ENCODE results near the gene LUC7L2.
"Not testable (repeated sequence)": the region's sequence is repeated elsewhere in the genome, so short reads cannot be mapped to it uniquely, and the experiment has no call there.

The LUC7L2 gene

GRCh38 chr7:139357729-139358506, 1.8 kb upstream of the LUC7L2 start:
- not testable (repeated sequence) for DNase-seq

DNA sequence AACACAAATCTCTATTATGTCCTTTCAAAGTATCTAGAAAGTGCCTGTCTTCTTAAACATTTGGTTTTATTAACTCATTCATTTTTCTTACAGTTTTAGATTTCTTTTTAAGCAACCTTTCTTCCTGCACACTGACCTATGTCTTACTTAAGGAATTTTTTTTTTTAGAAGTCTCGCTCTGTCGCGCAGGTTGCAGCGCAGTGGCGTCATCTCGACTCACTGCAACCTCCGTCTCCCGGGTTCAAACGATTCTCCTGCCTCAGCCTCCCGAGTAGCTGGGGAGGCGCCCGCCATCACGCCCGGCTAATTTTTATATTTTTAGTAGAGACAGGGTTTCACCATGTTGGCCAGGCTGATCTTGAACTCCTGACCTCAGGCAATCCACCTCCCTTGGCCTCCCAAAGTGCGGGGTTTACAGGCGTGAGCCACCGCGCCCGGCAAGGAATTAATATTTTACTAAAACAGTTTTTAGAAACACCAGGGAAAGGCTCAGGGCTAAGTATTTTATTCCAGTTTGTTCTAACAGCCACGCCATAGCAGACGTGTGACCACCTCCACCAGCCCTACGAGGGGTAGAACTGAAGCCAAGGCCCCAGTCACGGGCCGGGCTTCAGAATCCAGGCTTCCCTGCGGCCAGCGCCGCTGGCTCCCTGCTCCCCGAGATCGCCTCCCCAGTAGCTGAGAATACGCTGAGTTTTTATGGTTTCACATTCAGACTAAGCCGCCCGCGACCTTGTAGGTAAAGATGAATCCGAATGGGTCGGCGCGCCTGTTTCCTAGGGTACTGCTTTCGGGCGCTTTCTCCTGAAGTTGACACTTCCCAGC, 941 bp upstream of the LUC7L2 start:
- peak; percentile 2 for DNase-seq

DNA sequence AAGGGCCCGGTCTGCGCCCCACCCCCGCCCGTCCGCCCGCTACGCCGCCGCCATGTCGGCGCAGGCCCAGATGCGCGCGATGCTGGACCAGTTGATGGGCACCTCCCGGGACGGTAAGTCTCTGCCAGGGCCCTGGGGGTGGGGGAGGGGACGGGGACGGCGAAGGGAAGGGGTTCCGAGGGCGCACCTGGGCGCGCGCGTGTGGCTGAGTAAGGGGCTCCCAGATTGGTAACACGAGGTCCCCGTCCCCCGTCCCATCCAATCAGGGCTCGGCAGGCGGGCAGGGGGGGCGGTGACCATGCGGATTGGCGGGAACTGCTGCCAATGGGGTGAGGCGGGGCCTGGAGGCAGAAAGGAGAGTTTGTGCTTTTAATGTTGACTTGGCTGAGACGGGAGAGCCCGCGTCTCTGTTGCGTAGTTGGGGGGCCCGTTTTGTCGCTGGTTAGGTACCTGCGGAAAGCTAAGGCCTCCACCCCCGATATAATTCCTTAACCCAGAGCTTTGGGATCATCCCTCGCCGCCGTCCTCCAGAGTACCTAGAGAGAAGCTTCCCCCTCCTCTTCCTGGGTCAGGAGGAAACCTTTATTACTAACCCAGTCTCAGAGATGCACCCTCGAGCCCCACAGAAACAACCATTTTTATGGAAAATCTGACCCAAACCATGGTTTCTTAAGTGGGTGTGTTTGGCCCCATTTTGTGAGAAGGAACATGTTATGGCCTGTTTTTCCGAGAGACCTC, 685 bp downstream of the LUC7L2 start:
- peak; percentile 93 for DNase-seq

GRCh38 chr7:139360948-139361307, 1.2 kb downstream of the LUC7L2 start:
- DNase-seq = no peak

DNA sequence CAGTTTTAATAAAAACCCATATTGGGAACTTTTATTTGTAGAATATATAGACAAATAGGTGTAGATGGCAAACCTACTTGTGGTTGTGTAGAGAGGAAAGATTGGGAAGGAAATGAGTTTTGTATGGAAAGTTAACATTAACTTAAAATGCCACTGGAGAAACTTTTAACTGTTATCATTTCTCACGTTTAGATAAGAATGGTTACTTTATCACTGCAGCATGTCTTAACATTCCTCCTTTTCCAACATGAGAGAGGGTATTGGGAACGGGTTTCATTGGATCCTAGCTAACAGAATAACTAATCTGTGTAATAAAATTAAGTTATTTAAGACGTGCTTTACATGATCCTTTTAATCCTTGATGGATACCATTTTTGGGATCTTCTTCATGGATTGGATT, 1.8 kb downstream of the LUC7L2 start:
- DNase-seq = no peak

DNA sequence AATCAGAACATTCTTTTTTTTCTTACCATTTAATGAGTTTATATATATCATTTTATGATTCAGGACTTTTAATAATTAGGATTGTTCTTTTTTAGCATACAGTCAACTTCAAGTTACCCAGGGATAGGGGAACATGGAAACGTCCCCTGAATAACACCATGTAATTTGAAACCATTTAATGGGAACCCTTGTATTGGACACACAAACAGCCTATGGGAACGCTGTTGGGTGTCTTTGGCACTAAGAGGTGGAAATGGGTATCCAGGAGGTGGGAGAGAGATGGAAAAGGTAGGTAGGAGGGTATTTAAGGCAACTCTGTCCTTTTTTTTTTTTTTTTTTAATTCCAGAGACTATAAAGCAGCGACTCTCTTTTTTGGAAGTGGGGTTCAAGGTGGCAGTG, 2.6 kb downstream of the LUC7L2 start:
- no peak for DNase-seq

DNA sequence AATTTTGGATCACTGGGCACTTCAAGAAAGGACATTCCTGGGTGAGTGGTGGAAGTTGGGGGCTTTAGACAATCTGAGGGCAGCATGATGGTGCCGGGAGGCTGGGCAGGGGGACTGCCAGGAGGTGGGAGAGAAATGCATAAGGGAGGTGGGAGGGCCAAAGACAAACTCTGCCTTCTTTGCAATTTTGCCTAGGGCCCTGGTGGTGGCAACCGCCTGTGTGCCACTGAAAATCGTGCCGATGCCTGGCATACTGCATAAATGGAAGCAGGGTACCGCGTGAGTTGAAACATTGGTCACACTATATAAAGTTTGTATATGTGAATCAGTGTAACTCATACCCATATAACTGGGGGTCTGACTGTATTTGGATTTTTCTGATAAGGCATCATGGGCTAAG, 3.3 kb downstream of the LUC7L2 start:
- no peak for DNase-seq

DNA sequence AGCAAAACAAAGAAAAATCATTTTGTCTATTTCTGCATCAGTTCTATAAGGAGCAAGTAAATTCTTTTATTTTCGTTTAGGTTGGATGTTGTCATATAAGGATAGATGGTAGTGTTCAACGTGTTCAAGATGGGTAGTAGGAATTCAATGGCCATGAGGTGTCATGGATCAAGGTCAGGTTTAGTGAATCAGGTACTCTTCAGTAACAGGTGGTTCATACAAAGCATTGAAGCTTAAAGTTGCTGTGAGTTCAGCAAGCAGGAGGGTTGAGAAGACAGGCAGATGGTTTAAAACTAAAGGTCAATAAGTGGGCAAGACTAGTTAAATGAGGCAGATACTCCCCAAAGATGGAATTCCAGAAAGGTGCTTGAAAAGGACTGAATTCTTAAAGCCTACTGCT, 5.6 kb downstream of the LUC7L2 start:
- no peak for DNase-seq

- DNase-seq = no peak
Measured at GRCh38 chr7:139366400-139366799, 6.7 kb downstream of the LUC7L2 start.

GRCh38 chr7:139367438-139368155, 7.9 kb downstream of the LUC7L2 start:
- DNase-seq = no peak

- DNase-seq = no peak
Measured at GRCh38 chr7:139370301-139370942, 10.7 kb downstream of the LUC7L2 start.

- DNase-seq = no peak
Measured at GRCh38 chr7:139370943-139371313, 11.2 kb downstream of the LUC7L2 start.

DNA sequence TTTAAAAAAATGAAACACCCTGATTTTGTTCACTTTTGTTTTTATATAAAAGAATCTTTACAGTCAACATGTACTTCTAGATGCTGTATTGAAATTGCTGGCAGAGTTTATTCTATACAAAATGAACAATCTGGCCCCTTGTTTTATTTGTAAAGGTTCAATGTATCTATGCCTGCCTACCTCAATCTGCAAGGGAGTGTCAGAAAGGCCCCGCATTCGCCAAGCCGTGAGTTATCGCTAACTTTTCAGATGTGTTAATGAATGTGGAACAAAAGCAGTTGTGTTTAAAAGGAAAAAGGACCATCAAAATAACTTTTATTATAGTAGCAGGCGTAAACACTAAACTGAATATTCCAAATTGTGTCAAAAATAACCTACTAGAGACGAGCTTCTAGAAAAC, 14.6 kb downstream of the LUC7L2 start:
- no peak for DNase-seq

DNA sequence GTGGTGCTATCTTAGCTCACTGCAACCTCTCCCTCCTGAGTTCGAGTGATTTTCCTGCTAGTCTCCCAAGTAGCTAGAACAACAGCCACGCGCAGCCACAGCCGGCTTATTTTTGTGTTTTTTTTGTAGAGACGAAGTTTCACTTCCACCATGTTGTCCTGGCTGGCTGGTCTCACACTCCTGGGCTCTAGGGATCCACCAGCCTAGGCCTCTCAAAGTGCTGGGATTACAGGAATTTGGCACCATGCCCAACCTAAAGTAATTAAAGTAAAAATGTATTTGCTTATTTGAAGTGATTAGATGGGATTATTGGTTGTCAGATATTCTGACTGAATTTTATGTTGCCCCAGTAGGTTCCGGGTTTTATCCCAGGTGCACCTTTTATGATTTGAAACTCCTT, 22.7 kb downstream of the LUC7L2 start:
- DNase-seq = no peak

GRCh38 chr7:139384611-139385010, 24.9 kb downstream of the LUC7L2 start:
- DNase-seq = no peak

- no peak for DNase-seq
Measured at GRCh38 chr7:139387594-139387993, 27.9 kb downstream of the LUC7L2 start.

DNA sequence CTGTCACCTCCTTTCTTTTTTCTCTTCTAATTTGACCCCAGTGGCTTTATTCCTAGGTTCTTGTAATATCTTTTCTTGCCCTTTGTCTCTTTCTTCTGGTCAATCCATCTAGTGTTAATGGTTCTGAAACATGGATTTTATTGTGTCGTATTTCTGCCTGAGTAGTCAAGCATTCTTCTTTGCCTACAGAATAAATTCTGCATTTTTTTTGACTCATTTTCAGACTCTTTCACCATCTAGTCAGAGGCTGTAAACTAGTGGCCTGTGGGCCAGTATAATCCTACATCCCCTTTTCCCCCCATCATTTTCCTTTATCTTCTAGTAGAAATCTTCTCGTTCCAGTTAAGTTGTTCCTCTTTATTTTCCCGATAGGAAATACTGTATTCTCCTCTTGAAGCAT, 29.4 kb downstream of the LUC7L2 start:
- DNase-seq = no peak

- no peak for DNase-seq
Measured at GRCh38 chr7:139389774-139390173, 30.1 kb downstream of the LUC7L2 start.

DNA sequence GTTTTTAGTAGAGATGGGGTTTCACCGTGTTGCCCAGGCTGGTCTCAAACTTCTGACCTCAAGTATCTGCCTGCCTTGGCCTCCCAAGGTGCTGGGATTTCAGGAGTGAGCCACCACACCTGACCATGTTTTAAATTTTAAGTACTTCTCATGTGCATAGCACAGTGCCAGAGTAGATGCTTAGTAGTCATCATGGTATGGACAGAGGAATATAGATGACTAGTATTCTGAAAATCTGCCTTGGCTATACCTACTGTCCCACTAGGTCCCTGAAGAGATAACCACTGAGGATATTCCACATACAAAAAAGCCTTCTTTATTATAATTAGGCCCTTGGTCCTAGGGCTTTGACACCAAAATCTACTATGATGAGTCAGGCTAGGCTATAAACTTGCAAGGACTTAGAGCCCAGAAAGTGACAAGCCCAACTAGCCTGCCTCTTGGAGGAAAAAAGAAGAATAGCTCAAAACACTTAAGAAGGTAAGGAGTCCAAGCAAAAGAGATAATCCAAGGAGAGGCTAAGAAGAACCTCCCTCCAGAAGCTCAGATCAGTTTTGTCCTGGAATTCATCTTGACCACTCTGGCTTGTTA, 34.0 kb downstream of the LUC7L2 start:
- DNase-seq = no peak

- DNase-seq = no peak
Measured at GRCh38 chr7:139394540-139394939, 34.8 kb downstream of the LUC7L2 start.

DNA sequence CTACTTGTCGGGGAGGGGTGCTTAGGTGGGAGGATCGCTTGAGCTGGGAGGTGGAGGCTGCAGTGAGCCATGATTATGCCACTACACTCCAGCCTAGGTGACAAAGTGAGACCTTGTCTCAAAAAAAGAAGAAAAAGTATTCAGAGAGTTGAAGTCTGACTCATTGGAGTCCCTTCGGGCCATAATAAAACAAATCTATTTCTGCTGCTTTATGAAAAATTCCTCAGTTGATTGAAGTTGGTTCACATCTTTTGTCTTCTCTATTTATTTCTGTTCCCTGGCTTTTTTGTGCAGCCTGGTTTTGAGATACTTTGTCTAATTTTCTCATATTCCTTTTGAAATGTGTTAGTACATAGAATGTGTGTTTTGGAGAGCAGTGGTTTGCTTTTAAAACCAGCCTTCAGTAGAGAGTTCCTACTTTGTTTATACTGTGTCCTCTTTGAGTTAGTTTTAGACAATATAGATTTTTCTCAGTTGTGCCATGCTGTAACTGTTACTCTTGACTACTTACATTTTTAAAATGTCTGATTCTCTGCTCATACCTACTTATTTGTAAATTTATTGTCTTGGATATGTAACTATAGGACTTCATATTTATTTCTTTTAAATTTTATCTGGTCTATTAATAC, 36.7 kb downstream of the LUC7L2 start:
- DNase-seq = no peak

- no peak for DNase-seq
Measured at GRCh38 chr7:139397192-139397591, 37.5 kb downstream of the LUC7L2 start.

All from NCI-H446 treated with DMSO at 0.1 percent for 48 hours (cell line).